ENCODE measurements around the gene SNRNP27.
"Not testable (repeated sequence)": the region's sequence is repeated elsewhere in the genome, so short reads cannot be mapped to it uniquely, and the experiment has no call there.

Gene SNRNP27

DNA sequence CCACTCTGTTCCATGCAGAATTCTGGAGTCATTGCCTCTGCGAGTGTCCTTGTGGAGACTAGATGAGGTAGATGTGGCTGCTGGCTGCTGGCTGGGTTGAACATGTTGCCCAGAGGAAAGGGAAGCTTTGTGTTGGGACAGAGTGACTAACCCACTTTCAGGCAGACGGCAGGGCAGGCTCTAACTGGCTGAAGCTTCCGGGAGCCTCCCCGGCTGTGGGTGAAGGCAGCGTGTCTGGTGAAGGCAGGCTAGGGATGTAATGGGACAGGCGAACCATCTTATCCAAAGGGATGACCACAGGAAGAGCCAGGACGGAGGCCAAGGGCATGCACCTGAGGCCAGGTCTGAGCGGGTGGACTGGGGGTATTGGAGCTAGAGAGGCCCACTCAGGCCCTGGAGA lies 51.7 kb downstream of the SNRNP27 start:
- no peak for DNase-seq (ENCODE audit: low read depth in 2 of 2, low spot score in 1 of 2)

DNA sequence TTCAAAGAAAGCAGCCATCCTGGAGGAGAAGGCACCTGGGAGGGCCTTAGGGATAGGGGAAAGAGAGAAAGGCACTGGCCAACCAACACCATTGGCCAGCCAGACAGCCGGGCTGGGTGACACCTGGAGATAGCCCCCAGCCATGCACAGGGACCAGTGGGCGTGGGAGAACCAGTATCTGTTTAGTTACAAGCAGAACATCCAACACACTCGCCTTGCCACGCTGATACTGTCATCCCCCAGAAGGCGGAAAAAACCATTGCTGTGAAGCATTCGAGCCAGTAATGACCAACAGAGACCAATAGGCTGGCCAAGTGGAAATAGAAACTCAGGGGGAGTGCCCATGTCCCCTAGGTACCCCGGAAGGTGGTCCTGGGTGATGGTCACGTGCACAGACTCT lies 52.2 kb downstream of the SNRNP27 start:
- DNase-seq (ENCODE audit: low read depth in 2 of 2, low spot score in 1 of 2): no peak

DNA sequence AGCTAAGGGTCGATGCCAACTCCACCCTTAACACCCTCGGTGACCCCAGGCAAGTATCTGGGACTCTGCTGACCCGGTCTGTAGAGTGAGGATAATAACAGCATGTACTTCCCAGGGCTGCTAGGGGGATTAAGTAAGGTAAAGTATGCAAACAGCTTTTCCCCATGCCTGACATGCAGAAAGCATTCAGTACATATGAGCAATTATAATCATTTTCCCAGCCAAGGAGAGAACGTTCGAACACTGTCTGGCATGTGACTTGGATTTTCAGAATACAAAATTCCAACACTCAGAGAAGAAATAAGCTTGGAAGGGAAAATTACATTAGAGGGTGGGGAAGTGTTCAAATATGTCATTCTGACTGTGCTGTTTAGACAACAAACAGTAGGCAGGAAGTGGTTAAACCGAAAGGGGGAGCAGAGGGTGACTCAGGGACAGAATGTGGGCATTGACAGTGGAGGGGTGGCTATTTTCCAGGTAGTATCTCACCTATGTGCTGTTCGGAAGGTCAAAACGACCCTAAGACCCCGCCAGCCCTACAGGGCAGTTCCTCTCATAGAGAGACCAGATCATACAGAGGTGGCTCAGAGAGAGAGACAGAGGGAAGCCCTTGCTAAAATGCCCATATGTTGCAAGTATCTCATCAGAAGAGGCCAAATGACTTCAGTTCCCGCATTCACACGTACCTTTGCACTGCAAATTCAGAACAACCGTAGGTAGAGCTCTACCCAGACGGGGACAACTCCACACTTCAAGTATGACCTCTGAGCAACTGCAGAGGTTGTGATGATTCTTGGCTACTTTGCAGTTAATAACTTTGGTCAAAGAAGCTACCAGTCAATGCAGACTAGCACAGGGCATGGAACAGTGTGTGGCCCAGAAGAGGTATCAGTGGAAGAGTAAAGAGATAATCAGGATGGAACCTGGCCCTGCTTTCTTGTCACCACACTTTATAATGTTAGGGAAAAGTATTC lies 52.9 kb downstream of the SNRNP27 start:
- DNase-seq (ENCODE audit: low read depth in 2 of 2, low spot score in 1 of 2): peak; percentile 17 to 24

DNA sequence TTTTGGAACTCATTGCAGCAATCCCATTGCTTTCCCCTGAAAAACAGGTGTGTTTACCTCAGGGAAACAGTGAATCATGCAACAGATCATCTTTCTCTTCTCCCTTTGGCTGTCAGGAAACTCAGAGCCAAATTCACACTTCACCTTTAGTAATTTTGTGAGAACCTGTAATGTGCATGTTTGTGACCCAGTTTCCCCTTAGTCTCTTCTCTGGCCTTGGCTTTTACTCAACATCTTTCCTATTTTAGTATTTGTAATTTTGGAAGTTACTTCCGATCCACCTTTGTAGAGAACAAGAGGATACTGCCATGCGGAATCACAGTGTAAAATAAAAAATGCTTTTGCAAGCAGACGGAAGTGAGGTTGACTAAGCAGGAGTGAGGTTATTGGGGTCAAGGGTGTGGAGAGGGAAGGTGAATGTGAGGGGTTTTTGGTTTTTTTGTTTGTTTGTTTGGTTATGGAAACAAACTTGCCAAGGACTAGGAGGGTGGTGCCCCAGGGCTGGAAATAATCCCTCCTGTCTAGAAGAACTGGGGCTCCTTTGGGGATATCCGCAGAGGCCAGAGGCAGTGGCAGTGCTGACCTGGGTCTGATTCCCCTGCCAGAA lies 53.7 kb downstream of the SNRNP27 start:
- no peak for DNase-seq (ENCODE audit: low read depth in 2 of 2, low spot score in 1 of 2)

DNA sequence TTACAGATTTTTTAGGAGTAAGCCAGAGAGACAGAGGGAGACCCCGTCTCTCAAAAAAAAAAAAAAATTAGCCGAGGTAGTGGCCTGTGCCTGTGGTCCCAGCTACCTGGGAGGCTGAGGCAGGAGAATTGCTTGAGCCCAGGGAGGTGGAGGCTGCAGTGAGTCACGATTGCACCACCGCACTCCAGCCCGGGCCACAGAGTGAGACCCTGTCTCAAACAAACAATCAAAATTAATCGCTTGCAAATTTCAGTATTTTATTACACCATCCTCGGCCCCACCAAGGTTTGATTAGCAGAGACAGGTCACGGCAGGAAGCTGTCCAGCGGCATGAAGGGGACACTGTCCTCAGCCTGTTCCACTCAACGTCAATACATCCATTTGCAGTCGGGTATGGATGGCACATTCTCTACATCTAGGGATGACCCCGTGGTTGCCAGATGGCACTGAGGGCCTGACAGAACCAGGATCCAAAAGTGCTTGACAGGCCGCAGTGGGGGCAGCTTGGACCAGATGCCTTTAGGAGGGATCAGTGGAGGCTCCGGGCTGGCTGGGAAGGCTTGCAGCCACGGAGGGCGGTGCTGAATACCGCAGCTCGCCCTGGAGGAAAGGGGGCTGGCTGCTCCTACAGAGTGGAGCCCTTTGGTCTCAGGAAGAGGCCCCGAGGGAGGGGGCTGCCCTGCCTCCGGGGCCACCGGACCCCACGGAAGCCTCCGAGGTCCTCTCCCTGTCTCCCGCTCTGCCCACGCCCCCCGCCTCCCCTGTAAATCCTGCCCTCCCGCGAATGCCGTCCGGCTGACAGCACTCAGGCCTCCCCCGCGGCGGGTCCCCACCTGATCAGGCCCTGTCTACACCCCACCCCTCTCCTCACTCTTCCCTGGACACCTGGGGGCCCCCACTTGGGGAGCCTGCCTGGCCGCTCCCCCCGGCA lies 54.5 kb downstream of the SNRNP27 start:
- DNase-seq (ENCODE audit: low read depth in 2 of 2, low spot score in 1 of 2): no peak

DNA sequence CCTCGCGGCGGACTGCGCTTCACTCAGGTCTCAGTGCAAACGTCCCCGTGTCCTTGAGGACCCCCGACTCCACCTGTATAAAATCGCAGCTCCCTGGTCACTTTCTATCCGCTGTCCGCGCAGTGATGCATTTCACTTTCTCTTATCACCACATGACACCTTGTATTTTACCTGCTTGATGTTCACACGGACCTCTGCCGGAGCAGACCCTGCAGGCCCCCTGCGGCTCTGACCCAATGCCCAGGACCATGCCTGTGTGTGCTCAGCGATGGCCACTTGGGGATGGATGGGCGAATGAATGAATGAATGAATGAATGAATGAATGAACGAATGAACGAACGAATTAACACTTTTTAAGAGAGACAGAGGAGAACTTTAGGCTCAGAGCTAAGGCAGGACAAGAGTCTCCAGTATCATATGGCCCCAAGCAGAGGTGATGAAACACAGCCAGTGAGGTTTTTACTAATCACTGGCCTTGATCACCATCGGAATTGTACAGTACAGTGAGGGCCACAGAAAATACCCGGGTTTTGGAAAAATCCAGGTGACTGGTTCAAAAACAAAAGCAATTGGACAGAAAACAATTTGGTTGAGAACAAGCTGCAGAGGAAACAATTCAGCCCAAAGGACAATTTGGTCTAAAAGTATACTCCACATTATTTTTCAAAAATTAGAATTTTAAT lies 55.3 kb downstream of the SNRNP27 start:
- DNase-seq (ENCODE audit: low read depth in 2 of 2, low spot score in 1 of 2): no peak

DNA sequence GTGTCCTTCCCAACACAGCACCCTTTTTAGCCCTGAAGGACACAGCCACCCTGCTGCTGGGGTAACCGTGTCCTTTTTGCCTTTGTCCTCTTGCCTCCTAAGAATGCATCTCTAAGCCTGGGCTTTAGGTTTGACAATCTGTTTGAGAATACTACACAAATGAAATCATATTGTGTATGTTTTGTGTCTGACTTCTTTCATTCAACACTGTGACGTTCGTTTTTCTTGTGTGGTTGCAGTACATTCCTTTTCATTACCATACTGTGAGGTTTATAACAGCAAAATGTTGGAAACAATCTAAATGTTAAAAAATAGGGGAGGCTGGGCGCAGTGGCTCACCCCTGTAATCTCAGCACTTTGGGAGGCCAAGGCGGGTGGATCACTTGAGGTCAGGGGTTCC lies 56.5 kb downstream of the SNRNP27 start:
- DNase-seq (ENCODE audit: low read depth in 2 of 2, low spot score in 1 of 2): no peak

DNA sequence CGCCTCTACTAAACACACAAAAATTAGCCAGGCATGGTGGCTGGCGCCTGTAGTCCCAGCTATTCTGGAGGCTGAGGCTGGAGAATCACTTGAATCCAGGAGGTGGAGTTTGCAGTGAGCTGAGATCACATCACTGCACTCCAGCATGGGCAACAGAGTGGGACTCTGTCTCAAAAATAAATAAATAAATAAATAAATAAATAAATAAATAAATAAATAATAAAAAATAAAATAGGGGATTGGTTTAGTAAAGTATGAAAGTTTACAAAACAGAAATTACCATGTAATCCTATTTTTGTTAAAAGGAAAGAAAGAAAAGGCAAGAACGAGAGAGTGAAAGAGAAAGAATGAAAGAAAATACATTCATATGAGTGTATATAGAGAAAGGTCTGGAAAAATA lies 56.9 kb downstream of the SNRNP27 start:
- DNase-seq (ENCODE audit: low read depth in 2 of 2, low spot score in 1 of 2): not testable (repeated sequence)

DNA sequence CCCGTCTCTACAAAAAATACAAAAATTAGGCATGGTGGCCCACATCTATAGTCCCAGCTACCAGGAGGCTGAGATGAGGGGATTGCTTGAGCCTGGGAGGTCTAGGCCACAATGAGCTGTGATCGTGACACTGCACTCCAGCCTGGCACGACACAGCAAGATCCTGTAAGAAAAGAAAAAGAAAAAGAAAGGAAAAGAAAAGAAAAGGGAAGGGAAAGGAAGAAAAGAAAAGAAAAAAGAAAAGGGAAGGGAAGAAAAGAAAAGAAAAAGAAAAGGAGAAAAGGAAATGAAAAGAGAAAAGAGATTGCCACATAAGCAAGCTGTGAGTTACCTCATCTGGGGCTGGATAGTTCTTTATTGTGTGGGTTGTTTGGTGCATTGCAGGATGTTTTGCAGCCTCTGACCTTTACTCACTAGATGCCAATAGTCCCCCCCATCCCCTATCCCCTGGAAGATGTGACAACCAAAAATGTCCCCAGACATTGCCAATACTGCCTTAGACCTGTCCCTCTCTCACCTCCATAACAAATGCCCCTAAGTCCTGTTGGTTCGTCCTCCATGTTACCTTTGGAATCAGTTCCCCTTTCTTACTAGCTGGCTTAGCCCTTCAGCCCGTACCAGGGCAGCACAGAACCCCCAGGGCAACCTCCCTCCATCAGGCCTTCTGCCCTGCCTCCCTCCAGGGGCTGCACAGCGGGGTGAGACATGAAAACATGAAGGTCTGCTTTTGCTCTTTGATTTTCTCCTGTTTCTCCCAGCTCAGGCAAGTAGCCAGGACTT lies 58.8 kb downstream of the SNRNP27 start:
- no peak for DNase-seq (ENCODE audit: low read depth in 2 of 2, low spot score in 1 of 2)

DNA sequence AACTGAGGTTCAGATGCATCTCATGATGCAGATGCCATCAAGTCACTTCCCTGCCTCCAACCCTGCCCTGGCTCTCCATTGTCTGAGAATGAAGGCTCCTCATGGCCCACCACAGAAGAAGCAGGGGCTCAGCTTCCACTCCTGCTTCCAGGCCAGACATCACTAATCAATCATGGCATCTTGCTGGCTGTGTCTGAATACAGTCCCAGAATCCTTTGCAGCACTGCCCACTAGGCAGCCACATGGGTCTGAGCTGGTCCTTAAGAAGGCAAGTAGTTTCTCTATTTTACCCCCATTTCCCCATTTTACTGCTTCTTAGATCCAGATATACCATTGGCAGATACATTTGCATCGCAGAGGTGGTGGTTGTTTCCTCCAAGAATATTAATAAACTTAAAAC lies 60.3 kb downstream of the SNRNP27 start:
- no peak for DNase-seq (ENCODE audit: low read depth in 2 of 2, low spot score in 1 of 2)
